NCI-H2107 treated with DMSO at 0.1 percent for 48 hours (cell line): ENCODE results near the gene EFNA1.

ENCODE experiments used
- DNase-seq: peaks from one replicate; lab custom pipeline; 2025; ENCODE audit not compliant: unreplicated experiment; lab: John Stamatoyannopoulos, UW

Gene EFNA1

GRCh38 chr1:155124503-155125463, 2.9 kb upstream of the EFNA1 start:
- no peak for DNase-seq

DNA sequence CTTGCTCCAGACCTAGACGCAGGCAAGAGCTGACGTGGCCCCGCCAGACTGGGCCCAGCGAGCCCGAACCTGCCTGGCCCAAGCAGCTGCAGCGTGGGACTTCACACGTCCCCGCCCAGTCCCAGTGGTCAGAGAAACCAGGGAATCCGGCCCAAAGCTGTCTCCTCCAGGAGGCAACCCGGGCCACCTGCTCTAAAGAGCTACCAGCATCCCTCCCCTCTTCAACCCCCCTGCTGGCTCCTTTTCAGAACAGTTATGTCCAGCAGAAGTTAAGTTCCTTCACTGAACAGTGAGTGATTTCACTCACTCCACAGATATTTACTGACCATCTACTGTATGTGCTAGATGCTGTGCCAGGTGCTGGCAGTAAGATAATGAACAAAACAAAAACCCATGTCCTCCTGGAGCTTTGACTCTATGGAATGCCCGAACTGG, 2.1 kb upstream of the EFNA1 start:
- DNase-seq: no peak

DNA sequence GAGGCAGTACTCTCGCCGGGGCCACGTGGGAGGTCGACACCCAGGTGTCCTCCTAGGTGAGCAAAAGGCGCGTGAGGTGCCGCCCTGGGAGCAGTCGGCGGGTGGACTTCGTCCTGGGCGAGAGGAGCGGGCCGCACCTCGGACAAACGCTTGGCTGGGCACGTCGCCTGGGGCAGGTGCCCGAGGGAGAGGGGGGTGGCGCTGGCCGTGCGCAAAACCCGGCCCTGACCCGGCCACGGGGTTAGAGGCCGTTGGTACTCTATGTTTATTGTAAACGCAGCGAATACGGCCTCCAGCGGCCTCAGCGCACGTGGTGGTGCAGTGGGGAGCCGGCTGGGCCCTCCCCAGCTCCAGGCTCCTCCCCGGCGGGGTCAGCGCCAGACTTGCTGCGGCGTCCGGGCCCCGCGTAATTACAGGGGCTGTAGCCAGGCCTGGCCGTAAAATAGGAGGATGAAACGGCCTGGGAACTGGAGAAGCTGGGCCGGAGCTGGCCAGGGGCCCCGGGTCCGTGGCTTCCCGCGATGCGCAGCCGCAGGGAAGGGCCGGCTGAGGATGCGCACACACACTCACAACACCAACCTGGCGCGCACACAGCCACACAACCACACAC, 1.6 kb upstream of the EFNA1 start:
- no peak for DNase-seq

DNA sequence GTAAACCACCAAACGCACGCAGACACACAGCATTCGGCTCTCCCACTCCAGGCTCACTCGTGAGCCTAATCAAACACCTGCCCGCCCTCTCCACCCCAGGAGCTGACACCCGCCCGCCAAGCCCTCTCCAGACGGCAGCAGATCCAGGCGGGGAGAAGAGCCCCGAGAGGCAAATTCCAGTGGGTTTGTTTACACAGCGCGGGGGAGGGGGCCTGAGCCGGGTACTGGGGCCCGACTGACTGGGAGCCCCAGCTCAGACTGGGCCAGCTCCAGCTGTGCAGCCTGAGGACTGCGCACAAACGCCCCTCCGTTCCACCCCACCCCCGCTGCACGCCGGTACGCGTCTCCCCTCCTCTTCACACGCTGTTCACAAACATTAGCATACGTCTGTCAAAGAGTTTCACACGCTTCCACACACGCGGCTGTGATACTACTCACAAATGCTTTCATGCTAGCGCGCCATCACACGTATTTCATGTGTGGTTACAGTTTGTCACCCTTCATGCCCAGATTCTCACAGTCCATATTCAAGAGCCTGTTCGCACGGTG, 1.0 kb upstream of the EFNA1 start:
- peak; percentile 56 for DNase-seq

DNA sequence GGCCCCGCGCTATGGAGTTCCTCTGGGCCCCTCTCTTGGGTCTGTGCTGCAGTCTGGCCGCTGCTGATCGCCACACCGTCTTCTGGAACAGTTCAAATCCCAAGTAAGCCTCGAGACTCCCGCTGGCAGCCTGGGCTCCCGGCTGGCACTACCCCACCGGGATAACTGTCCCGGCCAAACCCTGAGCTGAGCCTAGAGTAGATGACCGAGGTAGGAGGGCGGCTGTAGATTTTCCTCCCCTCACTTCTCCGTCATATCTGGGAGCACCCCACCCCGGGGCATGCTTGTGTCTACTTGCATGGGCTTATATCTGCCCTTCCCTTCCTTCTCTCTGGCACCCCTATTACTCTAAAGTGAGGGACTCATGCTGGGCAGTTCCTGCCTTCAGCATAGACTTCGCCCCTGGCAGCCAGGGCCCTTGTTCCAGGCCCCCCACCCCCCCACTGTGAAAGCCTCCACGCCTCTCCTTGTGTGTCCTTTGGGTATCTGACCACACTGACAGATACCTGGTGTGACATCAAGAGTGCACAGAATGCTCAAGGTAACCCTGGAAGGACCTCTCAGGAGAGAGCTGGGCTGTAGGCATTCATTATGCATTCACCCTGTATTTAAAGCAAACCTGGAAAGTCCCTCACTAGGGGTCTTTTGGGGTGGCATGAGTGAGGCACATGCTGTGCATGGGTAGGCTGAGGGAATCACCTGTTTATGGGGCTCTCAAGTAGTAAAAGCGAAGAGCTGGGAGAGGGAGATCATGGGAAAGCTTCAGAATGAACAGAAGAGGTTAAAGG, 485 bp downstream of the EFNA1 start:
- no peak for DNase-seq

DNA sequence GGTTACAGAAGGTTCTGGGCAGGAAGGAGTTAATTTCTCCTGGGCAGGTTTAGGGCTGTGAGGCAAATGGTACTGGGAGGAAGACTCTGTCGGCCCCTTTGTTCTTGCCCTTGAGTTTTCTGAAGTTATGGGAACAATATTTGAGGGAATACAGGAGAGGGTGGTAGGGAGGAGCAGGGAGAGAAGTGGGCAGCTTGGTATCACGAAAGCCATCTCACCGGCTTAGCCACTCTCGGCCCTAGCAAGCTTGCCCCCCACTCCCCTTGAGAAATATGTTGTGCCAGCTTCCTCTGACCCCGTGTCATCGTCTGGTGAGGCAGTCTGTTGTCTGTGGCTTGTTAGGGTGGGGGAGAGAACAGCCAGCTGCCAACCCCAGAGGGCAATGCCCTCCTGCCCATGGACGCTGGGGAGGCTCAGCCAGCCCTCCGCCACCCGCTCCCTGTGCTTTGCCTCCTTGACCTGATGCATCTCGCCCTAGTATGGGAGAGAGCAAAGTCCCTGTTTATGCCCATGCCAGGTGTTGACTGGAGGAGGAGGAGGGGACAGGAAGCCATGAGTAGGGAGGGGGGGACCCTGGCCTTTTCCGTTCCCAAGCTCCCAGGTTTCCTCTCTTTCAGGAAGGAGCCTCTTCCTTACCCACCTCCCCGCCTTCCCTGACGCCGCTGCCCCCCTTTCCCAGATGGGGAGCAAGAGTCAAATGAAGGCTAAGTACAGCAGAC, 1.2 kb downstream of the EFNA1 start:
- no peak for DNase-seq

DNA sequence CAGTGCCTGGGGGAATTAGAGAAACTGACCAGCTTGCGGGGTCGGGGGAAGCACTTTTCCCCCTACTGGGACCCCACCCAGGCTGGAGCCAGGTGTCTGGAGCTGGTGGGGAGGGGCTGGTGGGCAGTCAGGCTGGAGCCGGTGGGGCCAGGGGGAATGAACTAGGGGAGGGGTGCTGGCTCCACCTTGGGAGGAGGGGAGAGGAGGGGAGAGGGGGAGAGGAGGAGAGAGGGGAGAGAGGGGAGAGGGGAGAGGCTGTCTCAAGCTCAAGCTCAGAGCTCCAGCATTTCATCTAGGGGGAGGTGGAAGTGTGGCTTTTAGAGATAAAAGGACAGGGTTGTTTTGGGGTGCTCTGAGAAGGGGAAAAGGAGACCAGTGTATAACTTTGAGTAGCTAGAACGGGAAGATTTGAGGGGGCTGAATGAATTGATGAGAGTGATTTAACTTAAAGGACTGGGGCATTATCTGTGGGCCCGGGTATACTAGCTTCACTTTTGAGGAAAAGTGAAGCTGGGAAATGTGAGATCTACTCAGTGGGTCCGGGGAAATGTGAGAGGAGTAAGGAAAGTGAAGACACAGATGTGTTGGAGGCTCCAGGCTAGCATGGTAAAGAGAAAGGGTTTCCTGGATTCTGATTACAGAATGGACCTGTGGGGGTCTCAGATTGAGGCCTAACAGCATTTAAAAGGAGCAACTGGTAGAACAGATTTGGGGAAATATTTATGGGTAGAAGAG, 2.8 kb downstream of the EFNA1 start:
- DNase-seq: no peak

GRCh38 chr1:155131285-155131684, 3.6 kb downstream of the EFNA1 start:
- no peak for DNase-seq

GRCh38 chr1:155131856-155132255, 4.2 kb downstream of the EFNA1 start:
- DNase-seq: no peak

DNA sequence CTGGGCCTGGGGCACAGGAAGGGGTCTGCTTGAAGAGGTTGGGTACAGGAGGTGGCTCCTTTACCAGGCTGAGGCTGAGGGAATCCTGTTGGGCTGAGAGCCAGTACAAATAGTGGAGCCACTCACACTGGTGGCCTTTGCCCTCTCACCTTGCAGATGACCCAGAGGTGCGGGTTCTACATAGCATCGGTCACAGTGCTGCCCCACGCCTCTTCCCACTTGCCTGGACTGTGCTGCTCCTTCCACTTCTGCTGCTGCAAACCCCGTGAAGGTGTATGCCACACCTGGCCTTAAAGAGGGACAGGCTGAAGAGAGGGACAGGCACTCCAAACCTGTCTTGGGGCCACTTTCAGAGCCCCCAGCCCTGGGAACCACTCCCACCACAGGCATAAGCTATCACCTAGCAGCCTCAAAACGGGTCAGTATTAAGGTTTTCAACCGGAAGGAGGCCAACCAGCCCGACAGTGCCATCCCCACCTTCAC, 6.2 kb downstream of the EFNA1 start:
- no peak for DNase-seq

DNA sequence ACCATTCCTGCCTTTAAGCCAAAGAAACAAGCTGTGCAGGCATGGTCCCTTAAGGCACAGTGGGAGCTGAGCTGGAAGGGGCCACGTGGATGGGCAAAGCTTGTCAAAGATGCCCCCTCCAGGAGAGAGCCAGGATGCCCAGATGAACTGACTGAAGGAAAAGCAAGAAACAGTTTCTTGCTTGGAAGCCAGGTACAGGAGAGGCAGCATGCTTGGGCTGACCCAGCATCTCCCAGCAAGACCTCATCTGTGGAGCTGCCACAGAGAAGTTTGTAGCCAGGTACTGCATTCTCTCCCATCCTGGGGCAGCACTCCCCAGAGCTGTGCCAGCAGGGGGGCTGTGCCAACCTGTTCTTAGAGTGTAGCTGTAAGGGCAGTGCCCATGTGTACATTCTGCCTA, 6.6 kb downstream of the EFNA1 start:
- no peak for DNase-seq

DNA sequence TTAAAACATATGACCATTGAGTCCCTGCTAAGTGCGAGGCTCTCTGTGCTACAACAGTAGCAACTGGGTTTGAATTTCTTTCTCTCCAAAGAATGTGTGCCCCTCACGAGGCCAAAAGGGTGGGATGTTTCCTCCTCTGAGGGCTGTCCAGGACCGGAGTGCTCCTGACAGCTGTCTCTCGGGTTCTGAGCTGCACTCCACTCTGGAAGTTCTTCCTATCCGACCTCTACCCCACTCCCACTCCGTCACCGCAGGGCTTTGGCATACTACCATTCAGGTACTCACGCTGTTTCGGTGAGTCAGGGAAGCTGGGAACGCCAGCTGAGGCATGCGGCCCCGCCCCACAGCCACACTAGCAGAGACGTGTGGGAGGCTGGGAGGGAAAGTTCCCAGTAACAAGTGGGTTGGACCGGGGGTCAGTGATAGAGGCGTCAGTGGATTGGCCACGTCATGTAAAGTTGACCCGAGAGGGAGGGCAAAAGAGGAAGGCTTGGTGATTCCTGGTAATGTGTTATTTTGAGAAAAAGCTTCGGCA, 7.3 kb downstream of the EFNA1 start:
- DNase-seq: peak; percentile 42

DNA sequence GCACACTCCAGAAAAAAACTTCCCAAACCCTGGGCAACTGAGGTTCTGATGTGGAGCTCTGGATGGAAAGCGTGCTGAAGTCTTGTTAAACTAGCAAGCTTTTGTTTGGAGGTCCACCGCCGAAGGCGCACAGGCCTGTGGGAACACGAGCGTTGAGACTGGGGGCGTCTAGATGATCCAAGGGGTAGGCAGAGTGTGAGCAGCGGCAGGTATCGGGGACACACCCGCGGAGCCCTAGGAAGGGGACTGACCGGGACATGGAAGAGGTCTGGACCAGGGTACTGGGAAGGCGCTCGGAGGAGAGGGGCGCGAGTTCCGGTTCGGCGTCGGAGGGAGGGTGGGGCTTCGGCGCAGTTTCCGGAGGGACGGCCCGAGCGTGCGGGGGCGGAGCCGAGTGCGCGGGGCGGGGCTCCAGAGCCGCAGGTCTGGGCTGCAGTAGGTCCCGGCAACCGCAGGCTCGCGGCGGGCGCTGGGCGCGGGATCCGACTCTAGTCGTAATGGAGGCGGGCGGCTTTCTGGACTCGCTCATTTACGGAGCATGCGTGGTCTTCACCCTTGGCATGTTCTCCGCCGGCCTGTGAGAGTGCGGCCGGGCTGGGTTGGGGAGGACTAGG, 7.8 kb downstream of the EFNA1 start, which contains the start of gene SLC50A1:
Gene SLC50A1 (plus strand): TSS at position 438 of the 614 bp plus-strand sequence. CDS start 60 bp downstream, at position 498.
- DNase-seq: peak; percentile 89

- DNase-seq: no peak
These were observed 9.1 kb downstream of the EFNA1 start for GRCh38 chr1:155136748-155137147.

DNA sequence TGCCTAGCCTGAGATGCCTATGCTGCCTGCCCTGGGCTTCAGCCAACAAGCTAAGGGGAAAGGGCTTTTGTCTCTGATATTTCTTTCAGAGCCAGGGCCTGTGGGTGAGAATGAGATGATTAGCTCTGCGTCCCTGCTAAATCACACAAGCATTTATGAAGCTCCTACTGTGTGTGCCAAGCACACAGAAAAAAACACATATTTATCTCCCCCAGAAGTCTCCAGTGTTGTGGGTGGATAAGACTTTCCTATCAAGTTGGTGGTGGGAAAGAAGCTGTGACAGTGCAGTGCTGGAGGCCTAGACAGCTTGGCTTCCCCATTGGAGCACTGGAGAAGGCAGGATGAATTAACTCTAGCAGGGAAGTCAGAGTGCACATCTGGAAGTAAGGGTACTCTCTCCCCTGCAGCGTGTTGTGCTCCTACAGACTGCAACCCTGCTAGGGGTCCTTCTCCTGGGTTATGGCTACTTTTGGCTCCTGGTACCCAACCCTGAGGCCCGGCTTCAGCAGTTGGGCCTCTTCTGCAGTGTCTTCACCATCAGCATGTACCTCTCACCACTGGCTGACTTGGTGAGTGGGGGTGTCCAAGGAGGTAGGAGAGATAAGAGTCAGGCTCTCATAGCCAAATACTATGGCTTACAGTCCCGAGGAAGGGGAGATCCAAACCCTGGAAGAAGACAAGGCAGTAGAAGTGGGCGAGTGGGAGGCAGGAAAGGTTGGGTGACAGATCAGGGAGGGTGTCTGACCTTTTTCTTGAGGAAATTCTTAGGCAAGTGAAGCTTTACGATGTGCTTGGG, 9.7 kb downstream of the EFNA1 start:
- DNase-seq: no peak

DNA sequence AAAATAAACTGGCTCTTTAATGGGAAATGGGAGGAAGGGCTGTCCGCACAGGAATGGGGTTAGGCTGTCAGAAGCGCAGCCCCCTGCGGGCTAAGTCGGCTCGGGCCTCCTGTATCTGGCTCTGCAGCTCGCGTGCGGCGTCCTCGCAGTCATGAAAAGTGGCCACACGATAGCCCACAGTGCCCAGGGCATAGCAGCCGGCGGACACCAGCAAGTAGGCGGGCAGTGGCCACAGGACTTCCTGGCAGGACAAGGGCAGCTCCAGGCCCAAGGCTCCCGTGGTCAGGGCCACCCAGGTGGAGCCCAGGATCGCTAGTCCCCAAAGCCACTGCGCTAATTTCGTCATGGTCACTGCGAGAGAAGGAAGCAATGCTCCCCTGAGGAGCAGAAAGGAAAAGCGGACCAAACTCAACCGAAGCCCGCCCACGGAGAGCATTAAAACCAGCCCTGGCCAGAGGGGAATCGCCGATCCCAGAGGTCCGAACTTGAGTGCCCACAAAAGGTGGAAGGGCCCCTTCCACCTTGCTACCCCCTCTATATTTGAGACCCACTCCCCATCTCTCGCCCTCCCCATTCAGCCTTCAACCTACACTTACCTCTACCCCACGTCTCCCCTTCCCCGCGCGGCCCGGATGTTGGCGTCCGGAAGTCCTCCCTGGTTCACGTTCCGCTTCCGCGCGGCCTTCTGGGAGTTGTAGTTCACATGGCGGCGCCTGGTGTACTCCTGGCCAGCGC, 12.4 kb downstream of the EFNA1 start, which contains the start of gene DPM3:
Gene DPM3 (minus strand): TSS at position 637 of the 735 bp plus-strand sequence. CDS start 291 bp downstream, at position 346.
- DNase-seq: peak; percentile 72

- no peak for DNase-seq
These were observed 12.9 kb downstream of the EFNA1 start for GRCh38 chr1:155140630-155140953.
